HepG2 (cell line): ENCODE results near the gene EBF4. TPM values are rescaled to one million over a fixed set of nuclear protein-coding genes. Genes with fewer than 3 reads are reported as not detected.

ENCODE experiments used
- FIP1L1 ChIP-seq: fragments of 200-400 bp; formaldehyde crosslinking; IDR thresholded peaks from 2 replicates; pipeline ENCODE4 v1.6.1; 2018; ENCODE audit warnings: low read depth, mild to moderate bottlenecking, low read length, moderate library complexity, borderline replicate concordance; ENCODE audit not compliant: insufficient read depth
- FOXP1 ChIP-seq, 2 experiments: fragments of 450-650 bp in 1 of 2; IDR thresholded peaks; 2 replicates each; pipeline ENCODE4 v1.6.1; 2017 to 2018; ENCODE audit warnings: antibody characterized with exemption in 1 of 2
- KAT7 ChIP-seq: IDR thresholded peaks from 2 replicates; pipeline ENCODE4 v1.6.1; 2018; ENCODE audit warnings: borderline replicate concordance, missing compliant biosample characterization
- MXI1 ChIP-seq: IDR thresholded peaks from 3 replicates; pipeline ENCODE4 v1.6.1; 2012; ENCODE audit warnings: low read depth, low read length, inconsistent platforms, borderline replicate concordance
- NFE2 ChIP-seq: sonication (generic); formaldehyde crosslinking; IDR thresholded peaks from 2 replicates; pipeline ENCODE4 v1.4.0; 2020; ENCODE audit warnings: missing genetic modification reagents
- NR1H2 ChIP-seq: sonication (generic); formaldehyde crosslinking; IDR thresholded peaks from 2 replicates; pipeline ENCODE4 v1.8.1; 2022; ENCODE audit warnings: low read depth, missing genetic modification reagents, borderline replicate concordance
- RFXANK ChIP-seq: IDR thresholded peaks from 2 replicates; pipeline ENCODE4 v1.6.1; 2016
- RORA ChIP-seq: sonication (generic); formaldehyde crosslinking; IDR thresholded peaks from 2 replicates; pipeline ENCODE4 v1.5.0; 2020; ENCODE audit warnings: mild to moderate bottlenecking, missing genetic modification reagents, moderate library complexity
- ZNF451 ChIP-seq: sonication (generic); formaldehyde crosslinking; IDR thresholded peaks from 2 replicates; pipeline ENCODE4 v1.5.0; 2020; ENCODE audit warnings: mild to moderate bottlenecking, missing genetic modification reagents
- ZNF879 ChIP-seq: sonication (generic); formaldehyde crosslinking; IDR thresholded peaks from 2 replicates; pipeline ENCODE4 v1.8.1; 2023; ENCODE audit warnings: missing genetic modification reagents
- polyA plus RNA-seq, 8 experiments: library from polyadenylated mRNA; depleted of rRNA in 3 of 8; stranded (reverse) in 7 of 8; unstranded in 1 of 8; fragments of >200 nt; fragmentation: Illumina TruSeq in 4 of 8; extraction: Trizol in 4 of 8; gene quantifications; 2 replicates each; pipeline versions ENCODE4 v1.2.1 to v1.2.3, GENCODE V29; 2011 to 2016; ENCODE audit warnings: low read depth in 4 of 8, missing spikeins in 1 of 8, mixed read lengths in 1 of 8; ENCODE audit not compliant: insufficient read depth in 1 of 8
- total RNA-seq, 5 experiments: library from RNA; depleted of rRNA; stranded (reverse); fragments of >200 nt; fragmentation: Illumina TruSeq; extraction: Trizol; gene quantifications; 2 replicates each; pipeline ENCODE4 v1.2.3, GENCODE V29; 2016; ENCODE audit warnings: low read depth in 1 of 5
- TF ChIP-seq, protein P1 (sequence below): sonication (generic); formaldehyde crosslinking; IDR thresholded peaks from 2 replicates; pipeline ENCODE4 v1.4.0; 2020; ENCODE audit warnings: missing genetic modification reagents
- TF ChIP-seq, protein P2 (sequence below): sonication (generic); formaldehyde crosslinking; IDR thresholded peaks from 2 replicates; pipeline ENCODE4 v1.5.0; 2020; ENCODE audit warnings: mild to moderate bottlenecking, missing genetic modification reagents, borderline replicate concordance
- TF ChIP-seq, protein P3 (sequence below), 2 experiments: fragments of 450-650 bp in 1 of 2; sonication (generic) in 1 of 2; formaldehyde crosslinking; IDR thresholded peaks; 2 replicates each; pipeline versions ENCODE4 v1.5.0 to v1.8.0; 2020 to 2022; ENCODE audit warnings: mild to moderate bottlenecking in 1 of 2, missing genetic modification reagents in 1 of 2
- TF ChIP-seq, protein P4 (sequence below): sonication (generic); formaldehyde crosslinking; IDR thresholded peaks from 2 replicates; pipeline ENCODE4 v1.5.1; 2020; ENCODE audit warnings: missing genetic modification reagents, mild to moderate bottlenecking, borderline replicate concordance
- TF ChIP-seq, protein P5 (sequence below): fragments of 450-650 bp; IDR thresholded peaks from 2 replicates; pipeline ENCODE4 v1.6.1; 2016

EBF4 gene
- total and polyA plus RNA-seq, 2 of the 13 experiments (the other 11 are each of a cell fraction or from before 2014, with no cell fraction given): 0.84 to 2.2 TPM

DNA sequence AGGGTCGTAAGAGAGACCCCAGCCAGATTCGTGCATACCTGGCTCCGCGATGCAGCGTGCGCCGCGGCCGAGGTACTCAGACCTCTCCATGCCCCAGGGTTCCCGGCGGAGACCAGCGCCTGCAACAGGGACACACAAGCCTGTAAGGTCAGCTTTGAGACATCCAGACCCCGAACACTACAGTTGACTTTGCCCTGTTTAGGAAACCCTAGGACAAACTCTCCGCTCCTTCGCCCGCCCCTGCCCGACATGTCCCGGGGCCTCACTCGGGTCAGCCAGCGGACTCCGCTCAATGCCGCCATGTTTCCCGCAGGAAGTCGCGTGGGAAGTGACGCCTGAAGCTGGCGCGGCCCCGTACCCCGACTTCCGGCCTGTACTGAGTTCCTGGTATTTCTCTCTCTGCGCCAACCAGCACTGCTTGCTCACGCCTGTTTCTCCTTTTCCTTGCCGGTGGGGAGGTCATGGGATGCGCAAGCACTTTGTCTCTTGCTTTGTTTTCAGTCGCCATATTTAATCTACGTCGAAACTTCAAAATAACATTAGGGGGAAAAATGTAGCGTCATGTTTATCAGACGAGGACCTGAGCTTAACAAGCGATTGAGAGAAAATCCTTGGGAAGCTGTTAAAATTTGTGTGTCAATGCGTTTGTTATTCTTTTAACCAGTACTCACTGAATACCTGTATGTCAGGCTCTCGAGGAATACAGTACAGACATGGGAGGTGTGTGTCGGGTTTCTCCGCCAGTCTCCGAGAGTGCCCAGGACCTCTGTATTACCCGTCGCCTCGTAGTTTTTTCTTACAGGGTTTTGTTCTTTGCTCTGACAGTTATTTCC, 28.5 kb upstream of the EBF4 start, which contains the start of gene IDH3B (continued):
- TF ChIP-seq FIP1L1 (peak; percentile 84; the same call in 1 of the 2 replicates), RFXANK (CRISPR knock-in tag) (no peak; the same call in 1 of the 2 replicates), ZNF879 (CRISPR knock-in tag) (peak; percentile 89), RORA (CRISPR knock-in tag) (0 out of 2 replicates have a peak, but pooled peaks have one; percentile 87), NFE2 (CRISPR knock-in tag) (no peak), KAT7 (peak; percentile 98; the same call in 1 of the 2 replicates), ZNF451 (peak; percentile 79; the same call in 1 of the 2 replicates), NR1H2 (CRISPR knock-in tag) (peak; percentile 61; the same call in 1 of the 2 replicates), FOXP1 (IDR thresholded peaks at IDR 0.05) (no peak), FOXP1 (CRISPR knock-in tag; IDR thresholded peaks at IDR 0.05) (no peak), MXI1 (peak; percentile 96)
- TF ChIP-seq, protein P1, sequence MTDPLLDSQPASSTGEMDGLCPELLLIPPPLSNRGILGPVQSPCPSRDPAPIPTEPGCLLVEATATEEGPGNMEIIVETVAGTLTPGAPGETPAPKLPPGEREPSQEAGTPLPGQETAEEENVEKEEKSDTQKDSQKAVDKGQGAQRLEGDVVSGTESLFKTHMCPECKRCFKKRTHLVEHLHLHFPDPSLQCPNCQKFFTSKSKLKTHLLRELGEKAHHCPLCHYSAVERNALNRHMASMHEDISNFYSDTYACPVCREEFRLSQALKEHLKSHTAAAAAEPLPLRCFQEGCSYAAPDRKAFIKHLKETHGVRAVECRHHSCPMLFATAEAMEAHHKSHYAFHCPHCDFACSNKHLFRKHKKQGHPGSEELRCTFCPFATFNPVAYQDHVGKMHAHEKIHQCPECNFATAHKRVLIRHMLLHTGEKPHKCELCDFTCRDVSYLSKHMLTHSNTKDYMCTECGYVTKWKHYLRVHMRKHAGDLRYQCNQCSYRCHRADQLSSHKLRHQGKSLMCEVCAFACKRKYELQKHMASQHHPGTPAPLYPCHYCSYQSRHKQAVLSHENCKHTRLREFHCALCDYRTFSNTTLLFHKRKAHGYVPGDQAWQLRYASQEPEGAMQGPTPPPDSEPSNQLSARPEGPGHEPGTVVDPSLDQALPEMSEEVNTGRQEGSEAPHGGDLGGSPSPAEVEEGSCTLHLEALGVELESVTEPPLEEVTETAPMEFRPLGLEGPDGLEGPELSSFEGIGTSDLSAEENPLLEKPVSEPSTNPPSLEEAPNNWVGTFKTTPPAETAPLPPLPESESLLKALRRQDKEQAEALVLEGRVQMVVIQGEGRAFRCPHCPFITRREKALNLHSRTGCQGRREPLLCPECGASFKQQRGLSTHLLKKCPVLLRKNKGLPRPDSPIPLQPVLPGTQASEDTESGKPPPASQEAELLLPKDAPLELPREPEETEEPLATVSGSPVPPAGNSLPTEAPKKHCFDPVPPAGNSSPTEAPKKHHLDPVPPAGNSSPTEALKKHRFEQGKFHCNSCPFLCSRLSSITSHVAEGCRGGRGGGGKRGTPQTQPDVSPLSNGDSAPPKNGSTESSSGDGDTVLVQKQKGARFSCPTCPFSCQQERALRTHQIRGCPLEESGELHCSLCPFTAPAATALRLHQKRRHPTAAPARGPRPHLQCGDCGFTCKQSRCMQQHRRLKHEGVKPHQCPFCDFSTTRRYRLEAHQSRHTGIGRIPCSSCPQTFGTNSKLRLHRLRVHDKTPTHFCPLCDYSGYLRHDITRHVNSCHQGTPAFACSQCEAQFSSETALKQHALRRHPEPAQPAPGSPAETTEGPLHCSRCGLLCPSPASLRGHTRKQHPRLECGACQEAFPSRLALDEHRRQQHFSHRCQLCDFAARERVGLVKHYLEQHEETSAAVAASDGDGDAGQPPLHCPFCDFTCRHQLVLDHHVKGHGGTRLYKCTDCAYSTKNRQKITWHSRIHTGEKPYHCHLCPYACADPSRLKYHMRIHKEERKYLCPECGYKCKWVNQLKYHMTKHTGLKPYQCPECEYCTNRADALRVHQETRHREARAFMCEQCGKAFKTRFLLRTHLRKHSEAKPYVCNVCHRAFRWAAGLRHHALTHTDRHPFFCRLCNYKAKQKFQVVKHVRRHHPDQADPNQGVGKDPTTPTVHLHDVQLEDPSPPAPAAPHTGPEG (CRISPR knock-in tag): peak; percentile 57
- TF ChIP-seq, protein P2, sequence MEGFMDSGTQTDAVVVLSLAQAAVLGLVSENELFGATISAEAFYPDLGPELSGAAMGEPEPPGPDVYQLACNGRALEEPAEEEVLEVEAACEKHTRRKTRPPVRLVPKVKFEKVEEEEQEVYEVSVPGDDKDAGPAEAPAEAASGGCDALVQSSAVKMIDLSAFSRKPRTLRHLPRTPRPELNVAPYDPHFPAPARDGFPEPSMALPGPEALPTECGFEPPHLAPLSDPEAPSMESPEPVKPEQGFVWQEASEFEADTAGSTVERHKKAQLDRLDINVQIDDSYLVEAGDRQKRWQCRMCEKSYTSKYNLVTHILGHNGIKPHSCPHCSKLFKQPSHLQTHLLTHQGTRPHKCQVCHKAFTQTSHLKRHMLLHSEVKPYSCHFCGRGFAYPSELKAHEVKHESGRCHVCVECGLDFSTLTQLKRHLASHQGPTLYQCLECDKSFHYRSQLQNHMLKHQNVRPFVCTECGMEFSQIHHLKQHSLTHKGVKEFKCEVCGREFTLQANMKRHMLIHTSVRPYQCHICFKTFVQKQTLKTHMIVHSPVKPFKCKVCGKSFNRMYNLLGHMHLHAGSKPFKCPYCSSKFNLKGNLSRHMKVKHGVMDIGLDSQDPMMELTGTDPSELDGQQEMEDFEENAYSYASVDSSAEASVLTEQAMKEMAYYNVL: peak; percentile 82; the same call in 1 of the 2 replicates
- TF ChIP-seq, protein P3, sequence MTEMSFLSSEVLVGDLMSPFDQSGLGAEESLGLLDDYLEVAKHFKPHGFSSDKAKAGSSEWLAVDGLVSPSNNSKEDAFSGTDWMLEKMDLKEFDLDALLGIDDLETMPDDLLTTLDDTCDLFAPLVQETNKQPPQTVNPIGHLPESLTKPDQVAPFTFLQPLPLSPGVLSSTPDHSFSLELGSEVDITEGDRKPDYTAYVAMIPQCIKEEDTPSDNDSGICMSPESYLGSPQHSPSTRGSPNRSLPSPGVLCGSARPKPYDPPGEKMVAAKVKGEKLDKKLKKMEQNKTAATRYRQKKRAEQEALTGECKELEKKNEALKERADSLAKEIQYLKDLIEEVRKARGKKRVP (CRISPR knock-in tag; IDR thresholded peaks at IDR 0.05): peak in 1 of 2 experiments; percentile 83; a peak in 2 of 4 replicates
- TF ChIP-seq, protein P4, sequence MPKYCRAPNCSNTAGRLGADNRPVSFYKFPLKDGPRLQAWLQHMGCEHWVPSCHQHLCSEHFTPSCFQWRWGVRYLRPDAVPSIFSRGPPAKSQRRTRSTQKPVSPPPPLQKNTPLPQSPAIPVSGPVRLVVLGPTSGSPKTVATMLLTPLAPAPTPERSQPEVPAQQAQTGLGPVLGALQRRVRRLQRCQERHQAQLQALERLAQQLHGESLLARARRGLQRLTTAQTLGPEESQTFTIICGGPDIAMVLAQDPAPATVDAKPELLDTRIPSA (CRISPR knock-in tag): no peak; the same call in 1 of the 2 replicates
- TF ChIP-seq, protein P5, sequence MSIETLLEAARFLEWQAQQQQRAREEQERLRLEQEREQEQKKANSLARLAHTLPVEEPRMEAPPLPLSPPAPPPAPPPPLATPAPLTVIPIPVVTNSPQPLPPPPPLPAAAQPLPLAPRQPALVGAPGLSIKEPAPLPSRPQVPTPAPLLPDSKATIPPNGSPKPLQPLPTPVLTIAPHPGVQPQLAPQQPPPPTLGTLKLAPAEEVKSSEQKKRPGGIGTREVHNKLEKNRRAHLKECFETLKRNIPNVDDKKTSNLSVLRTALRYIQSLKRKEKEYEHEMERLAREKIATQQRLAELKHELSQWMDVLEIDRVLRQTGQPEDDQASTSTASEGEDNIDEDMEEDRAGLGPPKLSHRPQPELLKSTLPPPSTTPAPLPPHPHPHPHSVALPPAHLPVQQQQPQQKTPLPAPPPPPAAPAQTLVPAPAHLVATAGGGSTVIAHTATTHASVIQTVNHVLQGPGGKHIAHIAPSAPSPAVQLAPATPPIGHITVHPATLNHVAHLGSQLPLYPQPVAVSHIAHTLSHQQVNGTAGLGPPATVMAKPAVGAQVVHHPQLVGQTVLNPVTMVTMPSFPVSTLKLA: no peak; the same call in 1 of the 2 replicates
